ENCODE measurements around the gene BCL2L11. TPM values are rescaled to one million over a fixed set of nuclear protein-coding genes. Genes with fewer than 3 reads are reported as not detected.

Gene BCL2L11
- total and polyA plus RNA-seq, 2 experiments from 2014 or later, result 9.1 to 32.9 TPM

DNA sequence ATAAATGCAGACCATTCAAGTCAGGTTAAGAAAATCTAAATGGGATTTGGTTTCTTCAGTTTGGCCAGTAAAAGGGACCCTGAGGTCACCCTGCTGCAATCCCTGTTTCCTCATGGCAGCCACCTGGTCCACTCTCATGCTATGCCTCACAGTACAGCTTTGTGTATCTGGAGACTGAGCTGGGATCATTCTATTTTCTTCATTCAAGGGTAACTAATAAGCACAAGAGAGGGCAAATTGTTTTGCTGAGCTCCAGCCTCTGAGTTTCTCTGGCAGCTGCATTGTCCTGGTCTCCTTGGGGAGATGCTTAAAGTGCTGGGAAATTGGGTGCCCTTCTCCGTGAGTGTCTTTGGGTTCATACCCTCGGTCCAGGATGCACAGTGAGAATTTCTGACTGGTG is 18.5 kb upstream of the BCL2L11 start:
- no peak for DNase-seq (ENCODE audit: low read depth in 1 of 2, low spot score in 1 of 2)
- Histone ChIP-seq H3K9me3 (ENCODE audit: low read depth) (no peaks in the 10 kb centered on the region), H3K4me1 (ENCODE audit: low read depth) (no peaks in the 10 kb centered on the region), H3K27me3 (no peaks in the 10 kb centered on the region), H3K27ac (no peak overlapping the region), H3K36me3 (no peaks in the 10 kb centered on the region), H3K4me3 (no peak overlapping the region)
- TF ChIP-seq, protein P1, sequence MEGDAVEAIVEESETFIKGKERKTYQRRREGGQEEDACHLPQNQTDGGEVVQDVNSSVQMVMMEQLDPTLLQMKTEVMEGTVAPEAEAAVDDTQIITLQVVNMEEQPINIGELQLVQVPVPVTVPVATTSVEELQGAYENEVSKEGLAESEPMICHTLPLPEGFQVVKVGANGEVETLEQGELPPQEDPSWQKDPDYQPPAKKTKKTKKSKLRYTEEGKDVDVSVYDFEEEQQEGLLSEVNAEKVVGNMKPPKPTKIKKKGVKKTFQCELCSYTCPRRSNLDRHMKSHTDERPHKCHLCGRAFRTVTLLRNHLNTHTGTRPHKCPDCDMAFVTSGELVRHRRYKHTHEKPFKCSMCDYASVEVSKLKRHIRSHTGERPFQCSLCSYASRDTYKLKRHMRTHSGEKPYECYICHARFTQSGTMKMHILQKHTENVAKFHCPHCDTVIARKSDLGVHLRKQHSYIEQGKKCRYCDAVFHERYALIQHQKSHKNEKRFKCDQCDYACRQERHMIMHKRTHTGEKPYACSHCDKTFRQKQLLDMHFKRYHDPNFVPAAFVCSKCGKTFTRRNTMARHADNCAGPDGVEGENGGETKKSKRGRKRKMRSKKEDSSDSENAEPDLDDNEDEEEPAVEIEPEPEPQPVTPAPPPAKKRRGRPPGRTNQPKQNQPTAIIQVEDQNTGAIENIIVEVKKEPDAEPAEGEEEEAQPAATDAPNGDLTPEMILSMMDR (IDR thresholded peaks at IDR 0.05; ENCODE audit: low read depth, low read length), result no peak

- H3K27ac ChIP-seq, result no peak overlapping the region
- DNase-seq (ENCODE audit: low read depth in 1 of 2, low spot score in 1 of 2), result no peak
- TF ChIP-seq, protein P1 (IDR thresholded peaks at IDR 0.05; ENCODE audit: low read depth, low read length), result no peak
- H3K9me3 ChIP-seq (ENCODE audit: low read depth), result no peaks in the 10 kb centered on the region
- no peaks in the 10 kb centered on the region for H3K27me3 ChIP-seq
- H3K36me3 ChIP-seq, result no peaks in the 10 kb centered on the region
- H3K4me3 ChIP-seq, result no peak overlapping the region
- no peaks in the 10 kb centered on the region for H3K4me1 ChIP-seq (ENCODE audit: low read depth)
These were observed 14.8 kb upstream of the BCL2L11 start for GRCh38 chr2:111105926-111106325.

GRCh38 chr2:111106706-111107105 is 14.0 kb upstream of the BCL2L11 start:
- Histone ChIP-seq H3K27ac (no peak overlapping the region), H3K36me3 (no peaks in the 10 kb centered on the region), H3K4me1 (ENCODE audit: low read depth) (no peaks in the 10 kb centered on the region), H3K27me3 (no peaks in the 10 kb centered on the region), H3K4me3 (no peak overlapping the region), H3K9me3 (ENCODE audit: low read depth) (no peaks in the 10 kb centered on the region)
- TF ChIP-seq, protein P1 (IDR thresholded peaks at IDR 0.05; ENCODE audit: low read depth, low read length), result no peak
- DNase-seq (ENCODE audit: low read depth in 1 of 2, low spot score in 1 of 2), result no peak

GRCh38 chr2:111108745-111109271 is 11.9 kb upstream of the BCL2L11 start:
- Histone ChIP-seq H3K27me3 (no peaks in the 10 kb centered on the region), H3K4me3 (no peak overlapping the region), H3K27ac (no peak overlapping the region), H3K9me3 (ENCODE audit: low read depth) (no peaks in the 10 kb centered on the region), H3K36me3 (no peaks in the 10 kb centered on the region), H3K4me1 (ENCODE audit: low read depth) (no peaks in the 10 kb centered on the region)
- DNase-seq (ENCODE audit: low read depth in 1 of 2, low spot score in 1 of 2), result no peak
- TF ChIP-seq, protein P1 (IDR thresholded peaks at IDR 0.05; ENCODE audit: low read depth, low read length), result no peak

DNA sequence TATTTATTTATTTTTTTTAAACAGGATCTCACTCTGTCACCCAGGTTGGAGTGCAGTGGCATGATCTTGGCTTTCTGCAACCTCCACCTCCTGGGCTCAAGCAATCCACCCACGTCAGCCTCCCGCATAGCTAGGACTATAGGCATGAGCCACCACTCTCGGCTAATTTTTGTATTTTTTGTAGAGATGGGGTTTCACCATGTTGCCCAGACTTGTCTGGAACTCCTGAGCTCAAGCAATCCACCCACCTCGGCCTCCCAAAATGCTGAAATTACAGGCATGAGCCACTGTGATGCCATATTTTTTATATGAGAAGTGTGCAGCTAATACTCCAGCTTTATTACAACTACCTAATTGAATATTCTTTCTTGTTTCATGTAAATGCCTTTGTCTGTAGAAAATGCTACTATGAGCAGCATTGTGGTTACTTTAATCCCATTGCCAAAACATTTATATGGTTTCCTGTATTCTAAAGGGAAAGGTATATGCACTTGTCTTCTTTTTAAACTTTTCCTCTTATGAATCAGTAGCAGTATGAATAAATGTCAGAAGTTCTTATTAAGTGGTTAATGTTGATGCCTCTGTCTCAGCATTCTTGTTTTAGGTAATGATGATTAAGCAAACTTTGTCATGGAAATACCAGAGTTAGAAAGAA is 9.5 kb upstream of the BCL2L11 start:
- DNase-seq (ENCODE audit: low read depth in 1 of 2, low spot score in 1 of 2), result no peak
- H3K4me1 ChIP-seq (ENCODE audit: low read depth), result no peaks in the 10 kb centered on the region
- H3K36me3 ChIP-seq, result no peaks in the 10 kb centered on the region
- H3K9me3 ChIP-seq (ENCODE audit: low read depth), result no peaks in the 10 kb centered on the region
- no peak overlapping the region for H3K4me3 ChIP-seq
- no peak overlapping the region for H3K27ac ChIP-seq
- H3K27me3 ChIP-seq, result peaks cover 18% of the 10 kb centered on the region
- TF ChIP-seq, protein P1 (IDR thresholded peaks at IDR 0.05; ENCODE audit: low read depth, low read length), result no peak

All from cardiac muscle cell (in vitro differentiated cells and primary cell).